ENCODE data around the gene CNN3. TPM values are rescaled to one million over a fixed set of nuclear protein-coding genes. Genes with fewer than 3 reads are reported as not detected.

CNN3 gene
- total RNA-seq, 2 experiments from 2014 or later = not detected

DNA sequence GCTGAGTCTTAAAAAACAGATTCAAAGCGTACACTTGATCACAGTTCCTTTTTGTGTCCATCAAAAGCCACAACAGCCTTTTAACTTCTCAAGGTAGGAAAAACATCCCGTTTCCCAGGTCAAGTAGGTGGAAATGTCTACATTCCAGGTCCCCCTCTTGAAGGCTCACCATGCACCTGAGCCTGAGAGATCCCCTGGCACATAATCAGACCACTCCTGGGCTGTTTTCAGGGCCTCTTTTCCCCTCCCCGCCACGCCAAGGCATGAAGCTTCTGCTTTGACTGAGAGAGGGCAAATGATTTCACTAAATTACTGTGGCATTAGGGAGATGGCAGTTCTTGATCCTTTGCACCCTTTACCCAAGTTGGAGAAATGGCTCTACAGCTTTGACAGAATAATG, 21.7 kb downstream of the CNN3 start:
- Histone ChIP-seq H3K9me3 (ENCODE audit: low read length) (no peaks in the 10 kb centered on the region), H3K9me2 (ENCODE audit: insufficient read depth, low read length) (no peaks in the 10 kb centered on the region), H3K27ac (ENCODE audit: low read depth, low read length, poor library complexity, severe bottlenecking) (no peak overlapping the region), H3K4me3 (ENCODE audit: low read depth, low read length, poor library complexity, severe bottlenecking) (no peak overlapping the region), H3K36me3 (ENCODE audit: insufficient read depth, low read length) (no peaks in the 10 kb centered on the region), H4K20me1 (ENCODE audit: insufficient read depth, low read length) (no peaks in the 10 kb centered on the region), H3K79me2 (ENCODE audit: insufficient read depth, low read depth, low read length) (no peaks in the 10 kb centered on the region), H2AFZ (ENCODE audit: low read length) (no peak overlapping the region), H3K4me1 (ENCODE audit: insufficient read depth, low read length, poor library complexity, severe bottlenecking) (no peaks in the 10 kb centered on the region), H3K4me2 (ENCODE audit: low read length) (no peak overlapping the region)
- POLR2A ChIA-PET = no interaction called here
- no peak for DNase-seq (ENCODE audit: low spot score)
- TF ChIP-seq EZH2phosphoT487 (IDR thresholded peaks at IDR 0.05; ENCODE audit: borderline replicate concordance, low read depth, low read length) = no peak
- TF ChIP-seq, protein P1, sequence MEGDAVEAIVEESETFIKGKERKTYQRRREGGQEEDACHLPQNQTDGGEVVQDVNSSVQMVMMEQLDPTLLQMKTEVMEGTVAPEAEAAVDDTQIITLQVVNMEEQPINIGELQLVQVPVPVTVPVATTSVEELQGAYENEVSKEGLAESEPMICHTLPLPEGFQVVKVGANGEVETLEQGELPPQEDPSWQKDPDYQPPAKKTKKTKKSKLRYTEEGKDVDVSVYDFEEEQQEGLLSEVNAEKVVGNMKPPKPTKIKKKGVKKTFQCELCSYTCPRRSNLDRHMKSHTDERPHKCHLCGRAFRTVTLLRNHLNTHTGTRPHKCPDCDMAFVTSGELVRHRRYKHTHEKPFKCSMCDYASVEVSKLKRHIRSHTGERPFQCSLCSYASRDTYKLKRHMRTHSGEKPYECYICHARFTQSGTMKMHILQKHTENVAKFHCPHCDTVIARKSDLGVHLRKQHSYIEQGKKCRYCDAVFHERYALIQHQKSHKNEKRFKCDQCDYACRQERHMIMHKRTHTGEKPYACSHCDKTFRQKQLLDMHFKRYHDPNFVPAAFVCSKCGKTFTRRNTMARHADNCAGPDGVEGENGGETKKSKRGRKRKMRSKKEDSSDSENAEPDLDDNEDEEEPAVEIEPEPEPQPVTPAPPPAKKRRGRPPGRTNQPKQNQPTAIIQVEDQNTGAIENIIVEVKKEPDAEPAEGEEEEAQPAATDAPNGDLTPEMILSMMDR (conservative IDR thresholded peaks at IDR 0.05; ENCODE audit: low read length) = no peak
- CTCF ChIA-PET (ENCODE audit: unreplicated experiment) = no interaction called here
- intact Hi-C loops (cut with micrococcal nuclease; ENCODE audit: unreplicated experiment) = no loop called here
- BruUV-seq (replicated peaks) = no TSS peak

DNA sequence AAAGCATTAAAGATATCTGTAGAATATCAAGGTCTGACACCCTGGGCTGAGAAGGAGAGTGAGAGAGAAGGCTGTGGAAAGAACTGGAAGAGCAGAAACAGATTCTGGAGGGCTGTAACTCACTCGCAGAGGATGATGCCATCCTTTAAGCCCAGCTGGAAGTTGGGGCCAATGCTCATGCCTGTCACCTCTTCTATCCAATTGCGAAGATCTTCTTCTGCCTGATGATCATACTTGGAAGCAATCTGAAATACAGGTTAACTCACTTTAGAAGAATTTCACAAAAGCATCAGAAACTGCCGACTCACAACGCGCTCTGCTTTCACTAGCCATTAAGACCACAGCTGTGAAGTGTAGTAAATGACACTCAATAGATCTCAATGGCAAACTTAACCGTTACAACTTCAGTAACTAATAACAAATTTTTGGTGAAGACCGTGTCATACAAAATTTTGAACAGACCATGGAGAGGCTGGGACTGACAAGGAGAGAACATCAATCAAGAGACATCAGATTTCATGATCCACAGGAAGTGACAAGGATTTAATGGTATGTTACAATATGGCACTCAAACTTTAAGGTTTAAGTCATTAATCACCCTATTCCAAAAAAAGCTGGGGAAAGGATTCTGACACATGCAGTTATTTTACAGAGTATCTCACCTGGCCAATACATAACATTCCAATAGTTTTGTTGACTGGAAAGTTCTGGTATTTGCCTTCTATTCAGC, 23.5 kb downstream of the CNN3 start:
- Histone ChIP-seq H3K9me2 (ENCODE audit: insufficient read depth, low read length) (no peaks in the 10 kb centered on the region), H4K20me1 (ENCODE audit: insufficient read depth, low read length) (no peaks in the 10 kb centered on the region), H3K79me2 (ENCODE audit: insufficient read depth, low read depth, low read length) (no peaks in the 10 kb centered on the region), H2AFZ (ENCODE audit: low read length) (no peak overlapping the region), H3K4me1 (ENCODE audit: insufficient read depth, low read length, poor library complexity, severe bottlenecking) (no peaks in the 10 kb centered on the region), H3K4me2 (ENCODE audit: low read length) (no peak overlapping the region), H3K9me3 (ENCODE audit: low read length) (no peaks in the 10 kb centered on the region), H3K36me3 (ENCODE audit: insufficient read depth, low read length) (no peaks in the 10 kb centered on the region), H3K27ac (ENCODE audit: low read depth, low read length, poor library complexity, severe bottlenecking) (no peak overlapping the region), H3K4me3 (ENCODE audit: low read depth, low read length, poor library complexity, severe bottlenecking) (no peak overlapping the region)
- ChIA-PET POLR2A (interaction anchor here (0.6 to 0.7 kb wide), 2 partner anchors 14 to 117 kb away, joined by 3 read pairs; no protein-coding TSS in a partner anchor), CTCF (ENCODE audit: unreplicated experiment) (no interaction called here)
- no peak for TF ChIP-seq EZH2phosphoT487 (IDR thresholded peaks at IDR 0.05; ENCODE audit: borderline replicate concordance, low read depth, low read length)
- TF ChIP-seq, protein P1 (conservative IDR thresholded peaks at IDR 0.05; ENCODE audit: low read length) = no peak
- DNase-seq (ENCODE audit: low spot score) = no peak
- BruUV-seq (replicated peaks) = no TSS peak
- intact Hi-C loops (cut with micrococcal nuclease; ENCODE audit: unreplicated experiment) = no loop called here

DNA sequence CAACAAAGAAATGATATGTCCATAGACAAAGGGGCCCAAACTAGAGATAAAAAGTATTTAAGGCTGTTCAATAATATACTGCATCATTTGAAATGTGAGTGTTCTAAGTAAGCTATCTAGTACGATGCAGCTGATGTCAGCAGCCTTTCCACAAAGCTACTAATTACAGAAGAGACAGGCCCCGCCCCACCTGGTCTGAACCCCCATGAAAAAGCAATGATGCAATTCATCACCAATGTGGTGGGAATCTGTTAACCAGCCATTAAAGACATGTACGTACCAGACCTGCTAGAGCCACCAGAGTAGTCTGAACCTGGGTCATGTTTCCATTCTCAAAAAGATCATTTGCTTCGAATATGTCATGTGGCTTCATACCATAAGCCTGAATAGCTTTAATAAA, 25.1 kb downstream of the CNN3 start:
- Histone ChIP-seq H4K20me1 (ENCODE audit: insufficient read depth, low read length) (no peaks in the 10 kb centered on the region), H3K9me3 (ENCODE audit: low read length) (no peaks in the 10 kb centered on the region), H3K9me2 (ENCODE audit: insufficient read depth, low read length) (no peaks in the 10 kb centered on the region), H3K4me2 (ENCODE audit: low read length) (no peak overlapping the region), H3K4me3 (ENCODE audit: low read depth, low read length, poor library complexity, severe bottlenecking) (no peak overlapping the region), H2AFZ (ENCODE audit: low read length) (no peak overlapping the region), H3K27ac (ENCODE audit: low read depth, low read length, poor library complexity, severe bottlenecking) (no peak overlapping the region), H3K79me2 (ENCODE audit: insufficient read depth, low read depth, low read length) (no peaks in the 10 kb centered on the region), H3K36me3 (ENCODE audit: insufficient read depth, low read length) (no peaks in the 10 kb centered on the region), H3K4me1 (ENCODE audit: insufficient read depth, low read length, poor library complexity, severe bottlenecking) (no peaks in the 10 kb centered on the region)
- TF ChIP-seq EZH2phosphoT487 (IDR thresholded peaks at IDR 0.05; ENCODE audit: borderline replicate concordance, low read depth, low read length) = no peak
- TF ChIP-seq, protein P1 (conservative IDR thresholded peaks at IDR 0.05; ENCODE audit: low read length) = no peak
- no peak for DNase-seq (ENCODE audit: low spot score)
- POLR2A ChIA-PET = no interaction called here
- intact Hi-C loops (cut with micrococcal nuclease; ENCODE audit: unreplicated experiment) = no loop called here
- no TSS peak for BruUV-seq (replicated peaks)
- CTCF ChIA-PET (ENCODE audit: unreplicated experiment) = no interaction called here
